Measurements from ENCODE around the gene ARF1. TPM values are rescaled to one million over a fixed set of nuclear protein-coding genes. Genes with fewer than 3 reads are reported as not detected.
"Not testable (repeated sequence)": the region's sequence is repeated elsewhere in the genome, so short reads cannot be mapped to it uniquely, and the experiment has no call there.

ARF1 gene
- polyA plus RNA-seq, 1 donor: 416 TPM

GRCh38 chr1:228109962-228110488, 27.5 kb downstream of the ARF1 start:
- Histone ChIP-seq H3K27ac (ENCODE audit: low read length) (peak overlapping the region; percentile 99), H3K27me3 (ENCODE audit: control insufficient read depth, insufficient read depth, low read length) (no peaks in the 10 kb centered on the region), H3K4me1 (ENCODE audit: control insufficient read depth, insufficient read depth, low read length) (peaks cover 20% of the 10 kb centered on the region), H3K36me3 (ENCODE audit: control insufficient read depth, insufficient read depth, low read length) (peaks cover 22% of the 10 kb centered on the region), H3K4me3 (ENCODE audit: low read length) (peak overlapping the region; percentile 68), H3K9me3 (ENCODE audit: control insufficient read depth, low read depth, low read length) (peaks cover 4% of the 10 kb centered on the region)
- peak; percentile 55 to 69 for DNase-seq
- no CpG with 5 or more reads among the region's 15 CpGs for WGBS (ENCODE audit: insufficient coverage, low lambda C conversion rate)

- Histone ChIP-seq H3K4me1 (ENCODE audit: control insufficient read depth, insufficient read depth, low read length) (peaks cover 20% of the 10 kb centered on the region), H3K27me3 (ENCODE audit: control insufficient read depth, insufficient read depth, low read length) (no peaks in the 10 kb centered on the region), H3K4me3 (ENCODE audit: low read length) (no peak overlapping the region), H3K27ac (ENCODE audit: low read length) (peak overlapping the region; percentile 99), H3K36me3 (ENCODE audit: control insufficient read depth, insufficient read depth, low read length) (peaks cover 20% of the 10 kb centered on the region), H3K9me3 (ENCODE audit: control insufficient read depth, low read depth, low read length) (peaks cover 4% of the 10 kb centered on the region)
- DNase-seq: peak; percentile 49 to 76
- 67% methylated on average over 2 of the region's 7 CpGs for WGBS (ENCODE audit: insufficient coverage, low lambda C conversion rate)
Measured at GRCh38 chr1:228110556-228110955, 28.0 kb downstream of the ARF1 start.

- 40% methylated on average over 2 of the region's 6 CpGs for WGBS (ENCODE audit: insufficient coverage, low lambda C conversion rate)
- peak overlapping the region; percentile 99 for H3K27ac ChIP-seq (ENCODE audit: low read length)
- not testable (repeated sequence) for H3K27me3 ChIP-seq (ENCODE audit: control insufficient read depth, insufficient read depth, low read length); H3K4me3 ChIP-seq (ENCODE audit: low read length); H3K9me3 ChIP-seq (ENCODE audit: control insufficient read depth, low read depth, low read length)
- H3K36me3 ChIP-seq (ENCODE audit: control insufficient read depth, insufficient read depth, low read length): peaks cover 12% of the 10 kb centered on the region
- H3K4me1 ChIP-seq (ENCODE audit: control insufficient read depth, insufficient read depth, low read length): peaks cover 20% of the 10 kb centered on the region
- DNase-seq: peak; percentile 57 to 71
Measured at GRCh38 chr1:228111315-228111714, 28.8 kb downstream of the ARF1 start.

- WGBS (ENCODE audit: insufficient coverage, low lambda C conversion rate): 97% methylated on average over 5 of the region's 7 CpGs
- Histone ChIP-seq H3K4me3 (ENCODE audit: low read length) (no peak overlapping the region), H3K9me3 (ENCODE audit: control insufficient read depth, low read depth, low read length) (peaks cover 4% of the 10 kb centered on the region), H3K4me1 (ENCODE audit: control insufficient read depth, insufficient read depth, low read length) (peaks cover 20% of the 10 kb centered on the region), H3K27ac (ENCODE audit: low read length) (no peak overlapping the region), H3K27me3 (ENCODE audit: control insufficient read depth, insufficient read depth, low read length) (no peaks in the 10 kb centered on the region), H3K36me3 (ENCODE audit: control insufficient read depth, insufficient read depth, low read length) (peaks cover 7% of the 10 kb centered on the region)
- no peak for DNase-seq
Measured at GRCh38 chr1:228112167-228112566, 29.7 kb downstream of the ARF1 start.

- no peak for DNase-seq
- Histone ChIP-seq H3K4me3 (ENCODE audit: low read length) (no peak overlapping the region), H3K4me1 (ENCODE audit: control insufficient read depth, insufficient read depth, low read length) (peaks cover 20% of the 10 kb centered on the region), H3K27me3 (ENCODE audit: control insufficient read depth, insufficient read depth, low read length) (no peaks in the 10 kb centered on the region), H3K36me3 (ENCODE audit: control insufficient read depth, insufficient read depth, low read length) (peaks cover 3% of the 10 kb centered on the region), H3K9me3 (ENCODE audit: control insufficient read depth, low read depth, low read length) (peaks cover 4% of the 10 kb centered on the region), H3K27ac (ENCODE audit: low read length) (no peak overlapping the region)
- WGBS (ENCODE audit: insufficient coverage, low lambda C conversion rate): 100% methylated on average over 1 of the region's 1 CpG
Measured at GRCh38 chr1:228112617-228113016, 30.1 kb downstream of the ARF1 start.

GRCh38 chr1:228114827-228115226, 32.3 kb downstream of the ARF1 start:
- DNase-seq: no peak
- H3K4me1 ChIP-seq (ENCODE audit: control insufficient read depth, insufficient read depth, low read length): peaks cover 13% of the 10 kb centered on the region
- H3K27ac ChIP-seq (ENCODE audit: low read length): no peak overlapping the region
- WGBS (ENCODE audit: insufficient coverage, low lambda C conversion rate): 100% methylated on average over 2 of the region's 3 CpGs
- no peaks in the 10 kb centered on the region for H3K27me3 ChIP-seq (ENCODE audit: control insufficient read depth, insufficient read depth, low read length)
- H3K36me3 ChIP-seq (ENCODE audit: control insufficient read depth, insufficient read depth, low read length): no peaks in the 10 kb centered on the region
- H3K9me3 ChIP-seq (ENCODE audit: control insufficient read depth, low read depth, low read length): no peaks in the 10 kb centered on the region
- no peak overlapping the region for H3K4me3 ChIP-seq (ENCODE audit: low read length)

- Histone ChIP-seq H3K36me3 (ENCODE audit: control insufficient read depth, insufficient read depth, low read length) (no peaks in the 10 kb centered on the region), H3K27ac (ENCODE audit: low read length) (no peak overlapping the region), H3K4me1 (ENCODE audit: control insufficient read depth, insufficient read depth, low read length) (peaks cover 3% of the 10 kb centered on the region), H3K9me3 (ENCODE audit: control insufficient read depth, low read depth, low read length) (no peaks in the 10 kb centered on the region), H3K27me3 (ENCODE audit: control insufficient read depth, insufficient read depth, low read length) (no peaks in the 10 kb centered on the region), H3K4me3 (ENCODE audit: low read length) (no peak overlapping the region)
- no peak for DNase-seq
- 83% methylated on average over 1 of the region's 4 CpGs for WGBS (ENCODE audit: insufficient coverage, low lambda C conversion rate)
Measured at GRCh38 chr1:228117335-228117734, 34.8 kb downstream of the ARF1 start.

GRCh38 chr1:228118040-228118439, 35.5 kb downstream of the ARF1 start:
- Histone ChIP-seq H3K27me3 (ENCODE audit: control insufficient read depth, insufficient read depth, low read length) (no peaks in the 10 kb centered on the region), H3K9me3 (ENCODE audit: control insufficient read depth, low read depth, low read length) (no peaks in the 10 kb centered on the region), H3K4me1 (ENCODE audit: control insufficient read depth, insufficient read depth, low read length) (peaks cover 9% of the 10 kb centered on the region), H3K36me3 (ENCODE audit: control insufficient read depth, insufficient read depth, low read length) (no peaks in the 10 kb centered on the region), H3K27ac (ENCODE audit: low read length) (no peak overlapping the region), H3K4me3 (ENCODE audit: low read length) (no peak overlapping the region)
- DNase-seq: no peak
- WGBS (ENCODE audit: insufficient coverage, low lambda C conversion rate): 68% methylated on average over 2 of the region's 2 CpGs

- no peak overlapping the region for H3K4me3 ChIP-seq (ENCODE audit: low read length)
- H3K27ac ChIP-seq (ENCODE audit: low read length): no peak overlapping the region
- WGBS (ENCODE audit: insufficient coverage, low lambda C conversion rate): no CpG with 5 or more reads among the region's 1 CpG
- no peaks in the 10 kb centered on the region for H3K27me3 ChIP-seq (ENCODE audit: control insufficient read depth, insufficient read depth, low read length)
- H3K4me1 ChIP-seq (ENCODE audit: control insufficient read depth, insufficient read depth, low read length): peaks cover 28% of the 10 kb centered on the region
- no peaks in the 10 kb centered on the region for H3K36me3 ChIP-seq (ENCODE audit: control insufficient read depth, insufficient read depth, low read length)
- no peaks in the 10 kb centered on the region for H3K9me3 ChIP-seq (ENCODE audit: control insufficient read depth, low read depth, low read length)
- DNase-seq: no peak
Measured at GRCh38 chr1:228120351-228120750, 37.8 kb downstream of the ARF1 start.

GRCh38 chr1:228120857-228121489, 38.5 kb downstream of the ARF1 start:
- DNase-seq: no peak
- Histone ChIP-seq H3K9me3 (ENCODE audit: control insufficient read depth, low read depth, low read length) (no peaks in the 10 kb centered on the region), H3K27ac (ENCODE audit: low read length) (no peak overlapping the region), H3K36me3 (ENCODE audit: control insufficient read depth, insufficient read depth, low read length) (no peaks in the 10 kb centered on the region), H3K4me1 (ENCODE audit: control insufficient read depth, insufficient read depth, low read length) (peaks cover 30% of the 10 kb centered on the region), H3K4me3 (ENCODE audit: low read length) (no peak overlapping the region), H3K27me3 (ENCODE audit: control insufficient read depth, insufficient read depth, low read length) (no peaks in the 10 kb centered on the region)
- WGBS (ENCODE audit: insufficient coverage, low lambda C conversion rate): no CpG with 5 or more reads among the region's 5 CpGs

GRCh38 chr1:228122921-228123441, 40.5 kb downstream of the ARF1 start:
- Histone ChIP-seq H3K27ac (ENCODE audit: low read length) (peak overlapping the region; percentile 15), H3K4me1 (ENCODE audit: control insufficient read depth, insufficient read depth, low read length) (peaks cover 30% of the 10 kb centered on the region), H3K36me3 (ENCODE audit: control insufficient read depth, insufficient read depth, low read length) (no peaks in the 10 kb centered on the region), H3K4me3 (ENCODE audit: low read length) (no peak overlapping the region), H3K27me3 (ENCODE audit: control insufficient read depth, insufficient read depth, low read length) (no peaks in the 10 kb centered on the region), H3K9me3 (ENCODE audit: control insufficient read depth, low read depth, low read length) (no peaks in the 10 kb centered on the region)
- no CpG with 5 or more reads among the region's 1 CpG for WGBS (ENCODE audit: insufficient coverage, low lambda C conversion rate)
- DNase-seq: no peak

Data from large intestine (tissue), 3 donors.